OCI-LY1 (cell line): ENCODE results near the gene MYO15A.

Source experiments
- EZH2 ChIP-seq: fragments of 200-600 bp; sonication (generic), shearing (Covaris generic); IDR thresholded peaks from 2 replicates; pipeline ENCODE4 v1.8.0; 2017; ENCODE audit warnings: borderline replicate concordance, mixed run types, mild to moderate bottlenecking, antibody characterized with exemption, low read length, moderate library complexity, mixed read lengths
- TF ChIP-seq, protein P1 (sequence below): fragments of 200-600 bp; sonication (generic), shearing (Covaris generic); IDR thresholded peaks from 2 replicates; pipeline ENCODE4 v1.5.1; 2017; ENCODE audit warnings: mild to moderate bottlenecking, antibody characterized with exemption, low read length, moderate library complexity, mixed read lengths

DNA sequence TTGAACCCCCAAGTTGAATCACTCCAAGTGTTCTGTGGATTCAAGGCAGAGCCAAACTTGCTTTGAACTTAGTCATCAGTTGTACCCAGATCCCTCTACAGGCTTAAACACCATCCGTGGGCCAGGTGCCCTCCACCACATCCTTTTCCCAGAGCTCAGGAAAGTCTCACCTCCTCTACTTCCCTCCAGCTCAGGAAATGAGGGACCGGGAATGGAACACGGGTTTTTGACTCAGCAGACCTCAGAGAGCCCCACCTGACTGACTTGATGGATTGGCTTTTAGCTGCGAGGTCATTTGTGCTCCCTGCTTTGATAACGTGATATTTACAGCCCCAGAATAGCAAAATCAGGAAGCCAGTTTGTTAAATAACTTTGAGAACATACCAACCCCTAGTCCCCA lies 49.3 kb upstream of the MYO15A start:
- TF ChIP-seq, protein P1, sequence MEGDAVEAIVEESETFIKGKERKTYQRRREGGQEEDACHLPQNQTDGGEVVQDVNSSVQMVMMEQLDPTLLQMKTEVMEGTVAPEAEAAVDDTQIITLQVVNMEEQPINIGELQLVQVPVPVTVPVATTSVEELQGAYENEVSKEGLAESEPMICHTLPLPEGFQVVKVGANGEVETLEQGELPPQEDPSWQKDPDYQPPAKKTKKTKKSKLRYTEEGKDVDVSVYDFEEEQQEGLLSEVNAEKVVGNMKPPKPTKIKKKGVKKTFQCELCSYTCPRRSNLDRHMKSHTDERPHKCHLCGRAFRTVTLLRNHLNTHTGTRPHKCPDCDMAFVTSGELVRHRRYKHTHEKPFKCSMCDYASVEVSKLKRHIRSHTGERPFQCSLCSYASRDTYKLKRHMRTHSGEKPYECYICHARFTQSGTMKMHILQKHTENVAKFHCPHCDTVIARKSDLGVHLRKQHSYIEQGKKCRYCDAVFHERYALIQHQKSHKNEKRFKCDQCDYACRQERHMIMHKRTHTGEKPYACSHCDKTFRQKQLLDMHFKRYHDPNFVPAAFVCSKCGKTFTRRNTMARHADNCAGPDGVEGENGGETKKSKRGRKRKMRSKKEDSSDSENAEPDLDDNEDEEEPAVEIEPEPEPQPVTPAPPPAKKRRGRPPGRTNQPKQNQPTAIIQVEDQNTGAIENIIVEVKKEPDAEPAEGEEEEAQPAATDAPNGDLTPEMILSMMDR = no peak
- TF ChIP-seq EZH2 = no peak
